ENCODE data around the gene FMN2.
"Not testable (repeated sequence)": the region's sequence is repeated elsewhere in the genome, so short reads cannot be mapped to it uniquely, and the experiment has no call there.

Gene FMN2

GRCh38 chr1:240366636-240367035 is 275.0 kb downstream of the FMN2 start:
- DNase-seq = no peak

GRCh38 chr1:240385551-240385950 is 293.9 kb downstream of the FMN2 start:
- no peak for DNase-seq

GRCh38 chr1:240385985-240386978 is 294.6 kb downstream of the FMN2 start:
- no peak for DNase-seq

GRCh38 chr1:240387051-240387450 is 295.4 kb downstream of the FMN2 start:
- DNase-seq = no peak

- DNase-seq = no peak
Measured at GRCh38 chr1:240391660-240392260, 300.1 kb downstream of the FMN2 start.

- no peak for DNase-seq
Measured at GRCh38 chr1:240394353-240394752, 302.7 kb downstream of the FMN2 start.

- no peak for DNase-seq
Measured at GRCh38 chr1:240395336-240395735, 303.7 kb downstream of the FMN2 start.

GRCh38 chr1:240399381-240399780 is 307.7 kb downstream of the FMN2 start:
- no peak for DNase-seq

- no peak for DNase-seq
Measured at GRCh38 chr1:240401731-240402130, 310.0 kb downstream of the FMN2 start.

- DNase-seq = no peak
Measured at GRCh38 chr1:240402326-240402725, 310.6 kb downstream of the FMN2 start.

- DNase-seq = no peak
Measured at GRCh38 chr1:240404286-240404685, 312.6 kb downstream of the FMN2 start.

- DNase-seq = no peak
Measured at GRCh38 chr1:240405751-240406150, 314.1 kb downstream of the FMN2 start.

GRCh38 chr1:240407407-240407806 is 315.7 kb downstream of the FMN2 start:
- no peak for DNase-seq

GRCh38 chr1:240409615-240410014 is 317.9 kb downstream of the FMN2 start:
- no peak for DNase-seq

GRCh38 chr1:240413732-240414131 is 322.0 kb downstream of the FMN2 start:
- no peak for DNase-seq

- DNase-seq = no peak
Measured at GRCh38 chr1:240414237-240414636, 322.6 kb downstream of the FMN2 start.

- DNase-seq = not testable (repeated sequence)
Measured at GRCh38 chr1:240415011-240415410, 323.3 kb downstream of the FMN2 start.

GRCh38 chr1:240415532-240415931 is 323.8 kb downstream of the FMN2 start:
- DNase-seq = no peak

- no peak for DNase-seq
Measured at GRCh38 chr1:240417317-240417716, 325.6 kb downstream of the FMN2 start.

- no peak for DNase-seq
Measured at GRCh38 chr1:240420766-240421165, 329.1 kb downstream of the FMN2 start.

- DNase-seq = no peak
Measured at GRCh38 chr1:240423246-240423924, 331.7 kb downstream of the FMN2 start.

- no peak for DNase-seq
Measured at GRCh38 chr1:240424740-240425464, 333.2 kb downstream of the FMN2 start.
